Right lobe of liver (tissue), 6 donors: ENCODE data around the gene ABCA12. TPM values are rescaled to one million over a fixed set of nuclear protein-coding genes. Genes with fewer than 3 reads are reported as not detected.

Experiments
- ATAC-seq, 4 donors: fragments of 200-7000 bp; cut with Tn5 transposase; one replicate each; pipeline ENCODE4 v1.9.1; 2020; ENCODE audit warnings: mild to moderate bottlenecking in 4 of 4, moderate library complexity in 4 of 4
- DNase-seq, 3 donors: peaks; one replicate each; pipeline ENCODE4 v3.0.0-alpha.2; 2020
- H3K27ac ChIP-seq, 3 donors: fragments of 200-600 bp; one replicate each; pipeline ENCODE4 v1.8.0; 2022
- H3K27me3 ChIP-seq, 2 donors: fragments of 200-600 bp; one replicate each; pipeline ENCODE4 v1.8.0; 2022
- H3K36me3 ChIP-seq, 4 donors: fragments of 200-600 bp; sonication (generic) in 1 of 4; one replicate each; pipeline versions ENCODE4 v1.5.1 to v1.8.0; 2017 to 2022; ENCODE audit warnings: control low read depth in 1 of 4
- H3K4me1 ChIP-seq, 4 donors: fragments of 200-600 bp; sonication (generic) in 1 of 4; one replicate each; pipeline versions ENCODE4 v1.5.1 to v1.8.0; 2017 to 2022; ENCODE audit warnings: control low read depth in 1 of 4
- H3K4me3 ChIP-seq, 3 donors: fragments of 200-600 bp; one replicate each; pipeline ENCODE4 v1.8.0; 2022
- H3K9me3 ChIP-seq, 4 donors: fragments of 200-600 bp; sonication (generic) in 1 of 4; one replicate each; pipeline versions ENCODE4 v1.5.1 to v1.8.0; 2017 to 2022; ENCODE audit warnings: control low read depth in 1 of 4
- CTCF ChIP-seq, 4 donors: fragments of 200-600 bp in 3 of 4; fragments of 450-650 bp in 1 of 4; IDR thresholded peaks; one replicate each; pipeline versions ENCODE4 v1.5.1 to v1.8.0; 2016 to 2022; ENCODE audit warnings: antibody characterized with exemption in 4 of 4, mild to moderate bottlenecking in 2 of 4
- POLR2A ChIP-seq: fragments of 450-650 bp; IDR thresholded peaks from one replicate; pipeline ENCODE4 v1.6.1; 2017; ENCODE audit warnings: antibody characterized with exemption, mild to moderate bottlenecking
- WGBS: methylation state at CpG from one replicate; pipeline ENCODE4 v1.1.6; 2018; ENCODE audit warnings: low coverage, low lambda C conversion rate; ENCODE audit not compliant: insufficient coverage; ENCODE audit errors: missing lambda C conversion rate; 5-methylcytosine and 5-hydroxymethylcytosine counted together
- intact Hi-C, 2 donors: fragments of 100-400 bp; cut with DNase I; formaldehyde crosslinking; loops; one replicate each; pipeline versions ENCODE4 v1.11.2 to v1.14.1; 2022
- total RNA-seq, 6 experiments: library from RNA; depleted of rRNA in 2 of 6; stranded (reverse); fragments of >200 nt in 2 of 6; fragmentation: NEBNext Ultra II Directional in 3 of 6; extraction: Animal tissue kit (Norgen Biotek cat#: 25700) in 3 of 6; gene quantifications; one replicate each; pipeline versions ENCODE4 v1.1.0 to v1.2.4, GENCODE V29; 2016 to 2023
- donor health status: DM: no; HTN: yes; CAD: no.
- donor health status: DM: no; HTN: no; CAD: no.
- donor health status: DM: no; HTN: no; CAD: no.
- donor health status: DM: no; HTN: yes; CAD: no.
- donor health status: DM: no; HTN: yes; CAD: no.

Gene ABCA12
- total RNA-seq, 6 experiments from 2014 or later = not detected

- Histone ChIP-seq H3K4me1 (no peaks in the 10 kb centered on the region), H3K36me3 (no peaks in the 10 kb centered on the region), H3K4me3 (no peak overlapping the region), H3K27me3 (no peaks in the 10 kb centered on the region), H3K27ac (no peak overlapping the region), H3K9me3 (no peaks in the 10 kb centered on the region)
- intact Hi-C loops = no loop called here
- no peak for TF ChIP-seq POLR2A
- TF ChIP-seq CTCF (IDR thresholded peaks at IDR 0.05) = no peak
- WGBS = 87% methylated on average over 2 of the region's 2 CpGs
- DNase-seq (no peak), ATAC-seq (no peak)
Measured at GRCh38 chr2:215119847-215120246, 18.6 kb downstream of the ABCA12 start.

GRCh38 chr2:215110918-215111317, 27.5 kb downstream of the ABCA12 start:
- WGBS = 70% methylated on average over 3 of the region's 3 CpGs
- TF ChIP-seq POLR2A = no peak
- no peak for TF ChIP-seq CTCF (IDR thresholded peaks at IDR 0.05)
- intact Hi-C loops = no loop called here
- no peaks in the 10 kb centered on the region for H3K36me3 ChIP-seq
- no peaks in the 10 kb centered on the region for H3K27me3 ChIP-seq
- H3K4me3 ChIP-seq = no peak overlapping the region
- no peak overlapping the region for H3K27ac ChIP-seq
- no peaks in the 10 kb centered on the region for H3K4me1 ChIP-seq
- no peaks in the 10 kb centered on the region for H3K9me3 ChIP-seq
- no peak for ATAC-seq
- DNase-seq = no peak

GRCh38 chr2:215107216-215108056, 31.0 kb downstream of the ABCA12 start:
- H3K4me3 ChIP-seq = no peak overlapping the region
- H3K27ac ChIP-seq = no peak overlapping the region
- WGBS = 51% methylated on average over 4 of the region's 5 CpGs
- no peaks in the 10 kb centered on the region for H3K4me1 ChIP-seq
- no peaks in the 10 kb centered on the region for H3K27me3 ChIP-seq
- intact Hi-C loops = no loop called here
- no peaks in the 10 kb centered on the region for H3K36me3 ChIP-seq
- no peaks in the 10 kb centered on the region for H3K9me3 ChIP-seq
- DNase-seq = no peak
- no peak for ATAC-seq
- TF ChIP-seq POLR2A (no peak), CTCF (IDR thresholded peaks at IDR 0.05) (no peak)

- ATAC-seq (no peak), DNase-seq (no peak)
- WGBS = 61% methylated on average over 5 of the region's 5 CpGs
- Histone ChIP-seq H3K4me1 (no peaks in the 10 kb centered on the region), H3K27ac (no peak overlapping the region), H3K4me3 (no peak overlapping the region), H3K9me3 (no peaks in the 10 kb centered on the region), H3K27me3 (no peaks in the 10 kb centered on the region), H3K36me3 (no peaks in the 10 kb centered on the region)
- intact Hi-C loops = no loop called here
- TF ChIP-seq CTCF (IDR thresholded peaks at IDR 0.05) = no peak
- TF ChIP-seq POLR2A = no peak
Measured at GRCh38 chr2:215105607-215106354, 32.6 kb downstream of the ABCA12 start.
